ENCODE data around the gene ADAMTS9.

Gene ADAMTS9

GRCh38 chr3:64684715-64685261 lies 3.0 kb downstream of the ADAMTS9 start:
- DNase-seq = no peak

- DNase-seq = no peak
These were observed 6.0 kb downstream of the ADAMTS9 start for GRCh38 chr3:64681827-64682226.

- no peak for DNase-seq
These were observed 6.8 kb downstream of the ADAMTS9 start for GRCh38 chr3:64681015-64681414.

GRCh38 chr3:64680334-64680733 lies 7.5 kb downstream of the ADAMTS9 start:
- no peak for DNase-seq

GRCh38 chr3:64677961-64678716 lies 9.7 kb downstream of the ADAMTS9 start:
- DNase-seq = no peak

- DNase-seq = no peak
These were observed 11.0 kb downstream of the ADAMTS9 start for GRCh38 chr3:64676831-64677230.

- DNase-seq = no peak
These were observed 12.0 kb downstream of the ADAMTS9 start for GRCh38 chr3:64675687-64676247.

- DNase-seq = no peak
These were observed 13.2 kb downstream of the ADAMTS9 start for GRCh38 chr3:64674591-64675076.

GRCh38 chr3:64673159-64673715 lies 14.6 kb downstream of the ADAMTS9 start:
- peak; percentile 2 for DNase-seq

GRCh38 chr3:64668582-64669510 lies 19.0 kb downstream of the ADAMTS9 start:
- no peak for DNase-seq

GRCh38 chr3:64667887-64668581 lies 19.8 kb downstream of the ADAMTS9 start:
- no peak for DNase-seq

GRCh38 chr3:64667138-64667537 lies 20.7 kb downstream of the ADAMTS9 start:
- no peak for DNase-seq

- no peak for DNase-seq
These were observed 21.6 kb downstream of the ADAMTS9 start for GRCh38 chr3:64666171-64666588.

- DNase-seq = no peak
These were observed 23.4 kb downstream of the ADAMTS9 start for GRCh38 chr3:64664397-64664796.

GRCh38 chr3:64659617-64659978 lies 28.2 kb downstream of the ADAMTS9 start:
- DNase-seq = no peak

- DNase-seq = no peak
These were observed 29.8 kb downstream of the ADAMTS9 start for GRCh38 chr3:64658001-64658400.

GRCh38 chr3:64656544-64656943 lies 31.3 kb downstream of the ADAMTS9 start:
- DNase-seq = no peak

GRCh38 chr3:64655160-64655559 lies 32.6 kb downstream of the ADAMTS9 start:
- no peak for DNase-seq

GRCh38 chr3:64654013-64654412 lies 33.8 kb downstream of the ADAMTS9 start:
- no peak for DNase-seq

- no peak for DNase-seq
These were observed 34.7 kb downstream of the ADAMTS9 start for GRCh38 chr3:64653101-64653500.

- no peak for DNase-seq
These were observed 36.0 kb downstream of the ADAMTS9 start for GRCh38 chr3:64651741-64652241.

- DNase-seq = no peak
These were observed 36.5 kb downstream of the ADAMTS9 start for GRCh38 chr3:64651303-64651702.

All from MV-4-11 (cell line).